ENCODE measurements around the gene XPNPEP1.

Gene XPNPEP1

GRCh38 chr10:109820620-109821405 lies 102.5 kb downstream of the XPNPEP1 start:
- H3K4me3 ChIP-seq (ENCODE audit: low read depth, low read length), result no peak overlapping the region

- H3K4me3 ChIP-seq (ENCODE audit: low read depth, low read length), result no peak overlapping the region
These were observed 103.5 kb downstream of the XPNPEP1 start for GRCh38 chr10:109819807-109820206.

Data from iPS-11a (cell line).